Measurements from ENCODE around the gene POLR1A.

The POLR1A gene

GRCh38 chr2:85996591-85996990 is 109.1 kb downstream of the POLR1A start:
- H3K27ac ChIP-seq (ENCODE audit: low read length), result no peak overlapping the region
- DNase-seq (no peak), ATAC-seq (ENCODE audit: insufficient read depth, low read depth) (no peak)
- H3K9me3 ChIP-seq (ENCODE audit: insufficient read depth, low read length, severe bottlenecking), result no peaks in the 10 kb centered on the region
- no peak overlapping the region for H3K4me3 ChIP-seq (ENCODE audit: low read depth in 1 of 2, low read length in 2 of 2)
- H3K4me2 ChIP-seq (ENCODE audit: insufficient read depth, low read length), result no peak overlapping the region
- no peak for TF ChIP-seq EZH2 (IDR thresholded peaks at IDR 0.05; ENCODE audit: borderline replicate concordance, low read depth, low read length, severe bottlenecking)
- TF ChIP-seq CTCF (IDR thresholded peaks at IDR 0.05; ENCODE audit: borderline replicate concordance, extremely low read depth, low read length, poor library complexity, severe bottlenecking), result no peak
- no peak overlapping the region for H2AFZ ChIP-seq (ENCODE audit: low read depth, low read length)
- no peaks in the 10 kb centered on the region for H3K27me3 ChIP-seq (ENCODE audit: insufficient read depth, low read length, poor library complexity)
- H3K79me2 ChIP-seq (ENCODE audit: insufficient read depth, low read length), result no peaks in the 10 kb centered on the region
- no peaks in the 10 kb centered on the region for H4K20me1 ChIP-seq (ENCODE audit: insufficient read depth, low read length)
- no peaks in the 10 kb centered on the region for H3K36me3 ChIP-seq (ENCODE audit: insufficient read depth, low read length)
- no peak overlapping the region for H3K9ac ChIP-seq (ENCODE audit: low read depth, low read length)
- H3K4me1 ChIP-seq (ENCODE audit: insufficient read depth, low read length), result peaks cover 10% of the 10 kb centered on the region

- Histone ChIP-seq H3K4me3 (ENCODE audit: low read depth in 1 of 2, low read length in 2 of 2) (no peak overlapping the region), H3K4me1 (ENCODE audit: insufficient read depth, low read length) (peaks cover 10% of the 10 kb centered on the region), H3K36me3 (ENCODE audit: insufficient read depth, low read length) (no peaks in the 10 kb centered on the region), H2AFZ (ENCODE audit: low read depth, low read length) (no peak overlapping the region), H3K79me2 (ENCODE audit: insufficient read depth, low read length) (no peaks in the 10 kb centered on the region), H3K9me3 (ENCODE audit: insufficient read depth, low read length, severe bottlenecking) (no peaks in the 10 kb centered on the region), H3K9ac (ENCODE audit: low read depth, low read length) (no peak overlapping the region), H3K27me3 (ENCODE audit: insufficient read depth, low read length, poor library complexity) (no peaks in the 10 kb centered on the region), H3K27ac (ENCODE audit: low read length) (no peak overlapping the region), H4K20me1 (ENCODE audit: insufficient read depth, low read length) (no peaks in the 10 kb centered on the region), H3K4me2 (ENCODE audit: insufficient read depth, low read length) (no peak overlapping the region)
- ATAC-seq (ENCODE audit: insufficient read depth, low read depth) (no peak), DNase-seq (no peak)
- TF ChIP-seq EZH2 (IDR thresholded peaks at IDR 0.05; ENCODE audit: borderline replicate concordance, low read depth, low read length, severe bottlenecking), result no peak
- no peak for TF ChIP-seq CTCF (IDR thresholded peaks at IDR 0.05; ENCODE audit: borderline replicate concordance, extremely low read depth, low read length, poor library complexity, severe bottlenecking)
These were observed 109.8 kb downstream of the POLR1A start for GRCh38 chr2:85995648-85996529.

- DNase-seq (no peak), ATAC-seq (ENCODE audit: insufficient read depth, low read depth) (no peak)
- no peaks in the 10 kb centered on the region for H4K20me1 ChIP-seq (ENCODE audit: insufficient read depth, low read length)
- no peak overlapping the region for H2AFZ ChIP-seq (ENCODE audit: low read depth, low read length)
- no peak overlapping the region for H3K27ac ChIP-seq (ENCODE audit: low read length)
- no peak for TF ChIP-seq EZH2 (IDR thresholded peaks at IDR 0.05; ENCODE audit: borderline replicate concordance, low read depth, low read length, severe bottlenecking)
- TF ChIP-seq CTCF (IDR thresholded peaks at IDR 0.05; ENCODE audit: borderline replicate concordance, extremely low read depth, low read length, poor library complexity, severe bottlenecking), result no peak
- no peaks in the 10 kb centered on the region for H3K9me3 ChIP-seq (ENCODE audit: insufficient read depth, low read length, severe bottlenecking)
- H3K4me3 ChIP-seq (ENCODE audit: low read depth in 1 of 2, low read length in 2 of 2), result no peak overlapping the region
- H3K79me2 ChIP-seq (ENCODE audit: insufficient read depth, low read length), result no peaks in the 10 kb centered on the region
- peaks cover 10% of the 10 kb centered on the region for H3K4me1 ChIP-seq (ENCODE audit: insufficient read depth, low read length)
- H3K27me3 ChIP-seq (ENCODE audit: insufficient read depth, low read length, poor library complexity), result no peaks in the 10 kb centered on the region
- H3K36me3 ChIP-seq (ENCODE audit: insufficient read depth, low read length), result no peaks in the 10 kb centered on the region
- no peak overlapping the region for H3K9ac ChIP-seq (ENCODE audit: low read depth, low read length)
- H3K4me2 ChIP-seq (ENCODE audit: insufficient read depth, low read length), result no peak overlapping the region
These were observed 110.6 kb downstream of the POLR1A start for GRCh38 chr2:85994897-85995647.

All from DND-41 (cell line).